OCI-LY3 (cell line): Measurements from ENCODE around the gene FIBCD1.

ENCODE experiments used
- H2AFZ ChIP-seq: fragments of 200-600, 300-600 bp; shearing (Covaris generic); 2 replicates; pipeline ENCODE4 v1.6.0; 2014; ENCODE audit warnings: antibody characterized with exemption, low read depth, low read length
- H3K27ac ChIP-seq: fragments of 200-600, 300-600 bp; sonication (generic); 2 replicates; pipeline ENCODE4 v1.5.1; 2014; ENCODE audit warnings: mild to moderate bottlenecking, low read length, moderate library complexity, mixed read lengths
- H3K27me3 ChIP-seq: fragments of 200-600, 300-600 bp; sonication (generic); 2 replicates; pipeline ENCODE4 v1.6.1; 2014; ENCODE audit warnings: low read depth, low read length, mixed read lengths
- H3K36me3 ChIP-seq: fragments of 200-600, 300-600 bp; sonication (generic); replicated peaks from 2 replicates; pipeline ENCODE3; 2014; ENCODE audit warnings: low read depth, low read length, mixed read lengths
- H3K4me1 ChIP-seq: fragments of 300-600, 200-600 bp; sonication (generic); 2 replicates; pipeline ENCODE4 v1.6.1; 2014; ENCODE audit warnings: low read length, mixed read lengths
- H3K4me2 ChIP-seq: fragments of 200-600, 300-600 bp; sonication (generic); 2 replicates; pipeline ENCODE4 v1.6.1; 2014; ENCODE audit warnings: low read length, mixed read lengths
- H3K4me3 ChIP-seq: fragments of 300-600, 200-600 bp; sonication (generic); 2 replicates; pipeline ENCODE4 v1.5.1; 2014; ENCODE audit warnings: antibody characterized with exemption, mild to moderate bottlenecking, low read length, moderate library complexity
- H3K79me2 ChIP-seq: fragments of 300-600, 200-600 bp; shearing (Covaris generic); 2 replicates; pipeline ENCODE4 v1.6.1; 2014; ENCODE audit warnings: mild to moderate bottlenecking, low read length, mixed read lengths
- H3K9ac ChIP-seq: fragments of 300-600, 200-600 bp; shearing (Covaris generic); 2 replicates; pipeline ENCODE4 v1.6.0; 2014; ENCODE audit warnings: mild to moderate bottlenecking, low read length, moderate library complexity
- H3K9me3 ChIP-seq: fragments of 200-600, 300-600 bp; shearing (Covaris generic); 2 replicates; pipeline ENCODE4 v1.6.1; 2014; ENCODE audit warnings: low read length, mixed read lengths; ENCODE audit not compliant: insufficient read depth
- H4K20me1 ChIP-seq: fragments of 200-600, 300-600 bp; sonication (generic); 2 replicates; pipeline ENCODE4 v1.6.1; 2016; ENCODE audit warnings: low read length, mixed read lengths; ENCODE audit not compliant: insufficient read depth
- EZH2phosphoT487 ChIP-seq: fragments of 200-600 bp; shearing (Covaris generic); IDR thresholded peaks from 2 replicates; pipeline ENCODE4 v1.6.1; 2018; ENCODE audit warnings: antibody characterized with exemption, mixed run types, low read depth
- TF ChIP-seq, protein P1 (sequence below): fragments of 200-600, 300-600 bp; sonication (generic); IDR thresholded peaks from 2 replicates; pipeline ENCODE4 v1.5.1; 2014; ENCODE audit warnings: antibody characterized with exemption, low read length, low read depth

Gene FIBCD1

DNA sequence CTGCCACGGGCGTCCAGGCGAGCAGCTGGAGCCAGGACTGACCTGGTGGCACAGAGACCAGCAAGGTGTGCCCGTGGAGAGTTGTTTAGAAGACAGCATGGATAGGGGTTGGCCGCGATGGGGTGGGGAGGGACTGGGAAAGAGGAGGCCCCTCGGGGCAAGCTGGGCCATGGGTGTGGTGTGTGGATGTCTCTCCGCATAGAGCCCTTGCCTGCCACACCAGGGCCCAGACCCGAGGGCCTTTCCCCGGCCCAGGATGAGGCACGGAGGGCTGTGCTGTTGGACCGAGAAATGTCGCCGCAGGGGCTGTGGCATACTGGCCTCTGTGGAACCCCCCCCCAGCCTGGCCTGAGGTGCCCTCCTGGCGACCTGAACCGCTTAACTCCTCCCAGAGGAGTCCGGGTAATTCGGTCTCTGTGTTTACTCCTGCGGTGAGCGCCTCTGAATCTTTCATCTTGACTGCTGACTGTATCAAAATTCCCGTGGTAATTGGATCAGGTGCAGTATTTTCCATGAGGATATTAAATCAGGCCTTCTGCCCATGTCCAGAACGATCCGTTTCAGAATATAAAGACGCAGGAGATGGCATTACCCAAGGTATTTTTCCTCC is 47.4 kb upstream of the FIBCD1 start:
- H2AFZ ChIP-seq = no peak overlapping the region
- no peaks in the 10 kb centered on the region for H3K36me3 ChIP-seq
- no peaks in the 10 kb centered on the region for H4K20me1 ChIP-seq
- no peak for TF ChIP-seq EZH2phosphoT487
- TF ChIP-seq, protein P1, sequence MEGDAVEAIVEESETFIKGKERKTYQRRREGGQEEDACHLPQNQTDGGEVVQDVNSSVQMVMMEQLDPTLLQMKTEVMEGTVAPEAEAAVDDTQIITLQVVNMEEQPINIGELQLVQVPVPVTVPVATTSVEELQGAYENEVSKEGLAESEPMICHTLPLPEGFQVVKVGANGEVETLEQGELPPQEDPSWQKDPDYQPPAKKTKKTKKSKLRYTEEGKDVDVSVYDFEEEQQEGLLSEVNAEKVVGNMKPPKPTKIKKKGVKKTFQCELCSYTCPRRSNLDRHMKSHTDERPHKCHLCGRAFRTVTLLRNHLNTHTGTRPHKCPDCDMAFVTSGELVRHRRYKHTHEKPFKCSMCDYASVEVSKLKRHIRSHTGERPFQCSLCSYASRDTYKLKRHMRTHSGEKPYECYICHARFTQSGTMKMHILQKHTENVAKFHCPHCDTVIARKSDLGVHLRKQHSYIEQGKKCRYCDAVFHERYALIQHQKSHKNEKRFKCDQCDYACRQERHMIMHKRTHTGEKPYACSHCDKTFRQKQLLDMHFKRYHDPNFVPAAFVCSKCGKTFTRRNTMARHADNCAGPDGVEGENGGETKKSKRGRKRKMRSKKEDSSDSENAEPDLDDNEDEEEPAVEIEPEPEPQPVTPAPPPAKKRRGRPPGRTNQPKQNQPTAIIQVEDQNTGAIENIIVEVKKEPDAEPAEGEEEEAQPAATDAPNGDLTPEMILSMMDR = no peak
- no peaks in the 10 kb centered on the region for H3K4me1 ChIP-seq
- H3K4me3 ChIP-seq = no peak overlapping the region
- H3K27me3 ChIP-seq = peaks cover 4% of the 10 kb centered on the region
- no peaks in the 10 kb centered on the region for H3K9me3 ChIP-seq
- no peak overlapping the region for H3K27ac ChIP-seq
- H3K79me2 ChIP-seq = no peaks in the 10 kb centered on the region
- no peak overlapping the region for H3K4me2 ChIP-seq
- no peak overlapping the region for H3K9ac ChIP-seq

DNA sequence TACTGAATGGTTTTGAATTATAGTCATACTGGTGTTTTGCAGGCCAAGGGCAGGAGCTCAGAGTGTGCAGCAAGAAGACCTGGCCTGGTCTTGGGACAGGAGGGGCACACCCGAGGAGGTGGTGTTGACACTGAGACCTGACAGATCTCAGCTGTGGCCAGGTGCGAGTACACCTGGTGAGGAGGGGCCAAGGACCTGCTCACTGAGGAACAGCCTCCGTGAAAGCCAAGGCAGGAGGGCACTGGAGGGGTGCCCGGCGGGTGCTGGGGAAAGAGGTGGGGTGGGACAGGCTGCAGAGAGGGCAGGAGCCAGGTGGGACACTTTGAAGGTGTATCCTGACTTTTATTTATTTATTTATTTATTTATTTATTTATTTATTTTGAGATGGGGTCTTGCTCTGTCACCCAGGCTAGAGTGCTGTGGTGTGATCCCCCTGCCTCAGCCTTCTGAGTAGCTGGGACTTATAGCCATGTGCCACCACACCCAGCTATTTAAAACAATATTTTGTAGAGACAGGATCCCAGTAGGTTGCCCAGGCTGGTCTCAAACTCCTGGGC is 46.6 kb upstream of the FIBCD1 start:
- H3K79me2 ChIP-seq = no peaks in the 10 kb centered on the region
- H3K27me3 ChIP-seq = peaks cover 4% of the 10 kb centered on the region
- H3K27ac ChIP-seq = no peak overlapping the region
- no peaks in the 10 kb centered on the region for H3K9me3 ChIP-seq
- H2AFZ ChIP-seq = no peak overlapping the region
- no peaks in the 10 kb centered on the region for H4K20me1 ChIP-seq
- TF ChIP-seq, protein P1 = no peak
- TF ChIP-seq EZH2phosphoT487 = no peak
- H3K4me1 ChIP-seq = no peaks in the 10 kb centered on the region
- H3K4me2 ChIP-seq = no peak overlapping the region
- H3K4me3 ChIP-seq = no peak overlapping the region
- H3K9ac ChIP-seq = no peak overlapping the region
- H3K36me3 ChIP-seq = no peaks in the 10 kb centered on the region

DNA sequence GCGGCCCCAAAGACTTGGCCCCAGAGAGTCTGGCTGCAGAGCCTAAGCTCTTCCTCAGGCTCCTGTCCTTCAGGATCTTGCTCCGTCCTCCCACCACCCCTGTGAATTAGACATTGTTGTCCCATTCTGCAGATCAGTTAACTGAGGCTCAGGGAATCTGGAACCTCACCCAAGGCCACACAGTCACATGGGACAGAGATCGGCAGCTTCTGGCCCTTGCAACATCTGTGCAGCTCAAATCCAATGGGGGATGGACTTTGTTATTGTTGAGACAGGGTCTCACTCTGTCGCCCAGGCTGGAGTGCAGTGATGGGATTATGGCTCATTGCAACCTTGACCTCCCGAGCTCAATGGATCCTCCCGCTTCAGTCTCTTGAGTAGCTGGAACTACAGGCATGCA is 46.0 kb upstream of the FIBCD1 start:
- Histone ChIP-seq H3K9me3 (no peaks in the 10 kb centered on the region), H3K4me1 (no peaks in the 10 kb centered on the region), H4K20me1 (no peaks in the 10 kb centered on the region), H3K4me3 (no peak overlapping the region), H2AFZ (no peak overlapping the region), H3K27ac (no peak overlapping the region), H3K4me2 (no peak overlapping the region), H3K79me2 (no peaks in the 10 kb centered on the region), H3K9ac (no peak overlapping the region), H3K36me3 (no peaks in the 10 kb centered on the region), H3K27me3 (peaks cover 4% of the 10 kb centered on the region)
- TF ChIP-seq, protein P1 = no peak
- no peak for TF ChIP-seq EZH2phosphoT487

DNA sequence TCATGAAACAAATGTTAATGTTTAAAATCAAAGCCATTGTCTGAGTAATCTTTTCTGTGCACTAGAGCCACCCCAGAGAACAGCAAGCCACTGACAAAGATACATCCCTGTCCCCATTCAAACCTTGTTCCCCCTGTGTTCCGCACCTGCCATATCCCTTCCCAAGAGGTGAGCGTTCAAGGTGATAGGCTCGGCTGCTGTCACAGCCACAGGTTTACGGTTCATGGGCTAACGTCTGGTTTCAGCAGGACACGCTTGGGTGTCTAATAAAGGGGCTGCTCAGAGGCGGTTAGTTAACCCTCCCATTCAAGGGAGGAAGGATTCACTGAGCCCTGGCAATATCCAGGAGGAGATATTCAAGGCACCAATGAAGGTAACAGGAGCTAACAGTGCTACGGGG is 45.5 kb upstream of the FIBCD1 start:
- Histone ChIP-seq H3K9me3 (no peaks in the 10 kb centered on the region), H3K4me2 (no peak overlapping the region), H3K27ac (no peak overlapping the region), H2AFZ (no peak overlapping the region), H3K27me3 (peaks cover 4% of the 10 kb centered on the region), H3K9ac (no peak overlapping the region), H3K79me2 (no peaks in the 10 kb centered on the region), H3K36me3 (no peaks in the 10 kb centered on the region), H4K20me1 (no peaks in the 10 kb centered on the region), H3K4me1 (no peaks in the 10 kb centered on the region), H3K4me3 (no peak overlapping the region)
- no peak for TF ChIP-seq EZH2phosphoT487
- TF ChIP-seq, protein P1 = no peak
